CD4-positive, CD25-positive, alpha-beta regulatory T cell (primary cell): Measurements from ENCODE around the gene SMURF2. TPM values are rescaled to one million over a fixed set of nuclear protein-coding genes. Genes with fewer than 3 reads are reported as not detected.

Experiments
- ATAC-seq, 2 donors: fragments of 150-1000 bp; cut with Tn5 transposase; one replicate each; pipeline ENCODE4 v1.10.0; 2021; ENCODE audit warnings: low read depth in 2 of 2, moderate number of reproducible peaks in 2 of 2, moderate library complexity in 1 of 2
- DNase-seq, 3 donors: peaks; one replicate each; pipeline versions ENCODE4 v3.0.0 to v3.0.0-alpha.2; 2012 to 2022; ENCODE audit warnings: mixed read lengths in 1 of 3
- H3K27ac ChIP-seq: one replicate; pipeline ENCODE4 v1.7.0; 2013; ENCODE audit warnings: mild to moderate bottlenecking, low read length; ENCODE audit not compliant: insufficient read depth, poor library complexity, severe bottlenecking
- H3K27me3 ChIP-seq: one replicate; pipeline ENCODE4 v1.7.0; 2013; ENCODE audit warnings: low read length; ENCODE audit not compliant: control insufficient read depth, insufficient read depth
- H3K36me3 ChIP-seq: one replicate; pipeline ENCODE4 v1.7.0; 2013; ENCODE audit warnings: mild to moderate bottlenecking, low read length, moderate library complexity; ENCODE audit not compliant: control insufficient read depth, insufficient read depth
- H3K4me1 ChIP-seq: 2 replicates; pipeline ENCODE4 v1.7.0; 2013; ENCODE audit warnings: mild to moderate bottlenecking, low read length; ENCODE audit not compliant: insufficient read depth, control insufficient read depth, poor library complexity, severe bottlenecking
- H3K4me3 ChIP-seq: one replicate; pipeline ENCODE4 v1.7.0; 2013; ENCODE audit warnings: low read depth, mild to moderate bottlenecking, low read length, moderate library complexity
- H3K9me3 ChIP-seq, 2 experiments: 1 replicate in 1 of 2; 2 replicates in 1 of 2; pipeline ENCODE4 v1.7.0; 2013; ENCODE audit warnings: low read length in 2 of 2, mild to moderate bottlenecking in 1 of 2, moderate library complexity in 1 of 2; ENCODE audit not compliant: control insufficient read depth in 2 of 2
- H3K27ac Mint-ChIP-seq, 3 donors: one replicate each; pipeline ENCODE4 v1.8.0; 2020 to 2022; ENCODE audit warnings: mild to moderate bottlenecking in 3 of 3, mixed read lengths in 3 of 3, moderate library complexity in 2 of 3
- H3K27me3 Mint-ChIP-seq: one replicate; pipeline ENCODE4 v1.8.0; 2022; ENCODE audit warnings: mild to moderate bottlenecking, mixed read lengths
- H3K36me3 Mint-ChIP-seq: one replicate; pipeline ENCODE4 v1.8.0; 2020; ENCODE audit warnings: mixed read lengths
- H3K4me1 Mint-ChIP-seq, 4 donors: one replicate each; pipeline ENCODE4 v1.8.0; 2020 to 2022; ENCODE audit warnings: mixed read lengths in 4 of 4, mild to moderate bottlenecking in 1 of 4
- H3K4me3 Mint-ChIP-seq, 4 donors: one replicate each; pipeline ENCODE4 v1.8.0; 2020 to 2022; ENCODE audit warnings: mild to moderate bottlenecking in 4 of 4, mixed read lengths in 4 of 4, moderate library complexity in 3 of 4
- H3K9me3 Mint-ChIP-seq, 7 donors: one replicate each; pipeline ENCODE4 v1.8.0; 2020 to 2022; ENCODE audit warnings: mixed read lengths in 7 of 7, mild to moderate bottlenecking in 3 of 7, moderate library complexity in 2 of 7
- polyA plus RNA-seq, 4 donors: library from polyadenylated mRNA; unstranded; fragments of 300-500 nt; fragmentation: Illumina TruSeq; gene quantifications; one replicate each; pipeline ENCODE4 v1.2.3, GENCODE V29; 2021
- total RNA-seq: library from RNA; stranded (reverse); gene quantifications from one replicate; pipeline ENCODE4 v1.2.3, GENCODE V29; 2022

The SMURF2 gene
- total and polyA plus RNA-seq, 5 donors from 2014 or later, result 4.0 to 18.7 (median 4.7) TPM

- no peaks in the 10 kb centered on the region for H3K9me3 ChIP-seq
- no peak overlapping the region for H3K4me3 Mint-ChIP-seq
- no peaks in the 10 kb centered on the region for H3K9me3 Mint-ChIP-seq
- H3K4me3 ChIP-seq, result no peak overlapping the region
- peaks cover 13% of the 10 kb centered on the region for H3K4me1 ChIP-seq
- H3K27me3 Mint-ChIP-seq, result no peaks in the 10 kb centered on the region
- H3K4me1 Mint-ChIP-seq, result peaks cover 24 to 62% (median 44%) of the 10 kb centered on the region in 4 donors
- H3K27ac ChIP-seq, result no peak overlapping the region
- no peaks in the 10 kb centered on the region for H3K27me3 ChIP-seq
- H3K36me3 Mint-ChIP-seq, result peaks cover 13% of the 10 kb centered on the region
- no peaks in the 10 kb centered on the region for H3K36me3 ChIP-seq
- ATAC-seq, result no peak
- H3K27ac Mint-ChIP-seq, result no peak overlapping the region
- DNase-seq, result no peak
These were observed 35.3 kb downstream of the SMURF2 start for GRCh38 chr17:64626827-64627226.

DNA sequence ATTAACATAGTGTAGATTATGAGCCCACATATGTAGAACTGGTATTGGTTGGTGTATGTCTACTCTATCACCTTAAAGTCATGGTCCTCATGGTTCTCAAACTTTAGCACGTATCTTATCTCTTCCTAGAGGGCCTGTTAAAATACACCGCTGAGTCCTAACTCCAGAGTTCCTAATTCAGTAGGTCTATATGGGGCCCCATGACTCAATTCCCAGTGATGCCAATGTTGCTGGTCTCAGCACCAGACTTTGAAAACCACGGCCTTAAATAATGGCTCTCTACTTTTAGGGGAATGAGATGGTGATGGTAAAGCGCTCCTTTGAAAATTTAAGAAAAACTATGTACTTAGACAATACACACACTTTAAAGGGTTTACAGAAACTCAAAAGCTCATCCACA is 36.6 kb downstream of the SMURF2 start:
- H3K4me1 ChIP-seq, result peaks cover 12% of the 10 kb centered on the region
- Mint-ChIP-seq H3K27ac (no peak overlapping the region), H3K36me3 (peaks cover 13% of the 10 kb centered on the region), H3K27me3 (no peaks in the 10 kb centered on the region), H3K4me3 (no peak overlapping the region), H3K4me1 (peaks cover 19 to 51% (median 37%) of the 10 kb centered on the region in 4 donors), H3K9me3 (no peaks in the 10 kb centered on the region)
- no peak overlapping the region for H3K27ac ChIP-seq
- no peaks in the 10 kb centered on the region for H3K36me3 ChIP-seq
- no peak for ATAC-seq
- H3K9me3 ChIP-seq, result no peaks in the 10 kb centered on the region
- no peak overlapping the region for H3K4me3 ChIP-seq
- no peak for DNase-seq
- H3K27me3 ChIP-seq, result no peaks in the 10 kb centered on the region

DNA sequence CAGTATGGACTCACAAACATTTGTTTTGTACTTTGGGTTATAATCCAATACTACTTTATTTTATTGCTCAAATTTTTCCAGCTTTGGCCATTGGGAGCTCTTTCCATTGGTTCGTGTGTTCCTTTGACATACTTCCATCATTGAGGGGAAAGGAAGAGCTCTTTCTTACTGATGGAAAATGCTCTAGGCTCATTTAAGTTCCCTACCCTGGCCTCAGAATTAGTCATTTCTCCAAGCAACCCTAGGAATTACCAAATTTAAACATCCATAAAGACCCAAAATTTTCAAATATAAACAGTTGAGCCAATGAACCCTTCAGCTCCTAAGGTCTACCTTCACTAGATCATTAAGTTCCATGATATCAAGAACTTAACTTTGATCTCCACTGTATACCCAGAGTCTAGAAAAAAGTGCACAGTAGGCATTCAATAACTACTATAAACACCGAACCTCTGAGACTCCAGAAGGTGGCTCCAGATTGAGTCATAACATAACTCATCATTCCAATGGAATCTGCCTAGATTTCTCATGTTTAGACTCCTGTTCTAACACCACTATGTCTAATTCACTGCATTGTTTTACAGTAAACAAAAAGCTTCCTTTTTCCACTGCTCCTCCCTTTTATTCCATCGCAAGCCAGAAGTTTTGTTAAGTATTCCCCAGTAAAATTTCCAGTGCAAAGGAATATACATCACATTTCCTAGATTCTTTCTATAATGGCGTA is 39.0 kb downstream of the SMURF2 start:
- H3K9me3 ChIP-seq, result no peaks in the 10 kb centered on the region
- ATAC-seq (no peak), DNase-seq (no peak)
- no peak overlapping the region for H3K27ac Mint-ChIP-seq
- H3K4me1 Mint-ChIP-seq, result peaks cover 6 to 36% (median 25%) of the 10 kb centered on the region in 4 donors
- H3K27ac ChIP-seq, result no peak overlapping the region
- no peaks in the 10 kb centered on the region for H3K27me3 ChIP-seq
- no peak overlapping the region for H3K4me3 Mint-ChIP-seq
- H3K36me3 Mint-ChIP-seq, result peaks cover 13% of the 10 kb centered on the region
- no peaks in the 10 kb centered on the region for H3K27me3 Mint-ChIP-seq
- H3K4me3 ChIP-seq, result no peak overlapping the region
- peaks cover under 1% of the 10 kb centered on the region for H3K4me1 ChIP-seq
- no peaks in the 10 kb centered on the region for H3K36me3 ChIP-seq
- no peaks in the 10 kb centered on the region for H3K9me3 Mint-ChIP-seq

DNA sequence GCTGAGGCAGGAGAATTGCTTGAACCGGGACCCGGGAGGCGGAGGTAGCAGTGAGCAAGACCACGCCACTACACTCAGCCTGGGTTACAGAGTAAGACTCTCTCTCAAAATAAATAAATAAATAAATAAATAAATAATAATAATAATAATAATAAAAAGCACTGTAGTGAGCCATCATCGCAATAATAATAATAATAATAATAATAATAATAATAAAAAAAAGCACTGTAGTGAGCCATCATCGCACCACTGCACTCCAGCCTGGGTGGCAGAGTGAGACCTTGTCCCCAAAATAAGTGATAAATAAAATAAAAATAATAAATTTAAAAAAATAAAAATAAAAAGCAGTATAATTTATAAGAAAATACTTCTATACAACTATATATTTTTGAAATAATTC is 40.3 kb downstream of the SMURF2 start:
- no peak overlapping the region for H3K4me3 Mint-ChIP-seq
- DNase-seq, result no peak
- Histone ChIP-seq H3K9me3 (no peaks in the 10 kb centered on the region), H3K36me3 (no peaks in the 10 kb centered on the region), H3K27me3 (no peaks in the 10 kb centered on the region), H3K4me1 (no peaks in the 10 kb centered on the region), H3K27ac (no peak overlapping the region), H3K4me3 (no peak overlapping the region)
- H3K9me3 Mint-ChIP-seq, result no peaks in the 10 kb centered on the region
- H3K4me1 Mint-ChIP-seq, result peaks cover 10 to 30% (median 22%) of the 10 kb centered on the region in 4 donors
- ATAC-seq, result no peak
- H3K27me3 Mint-ChIP-seq, result no peaks in the 10 kb centered on the region
- peaks cover 13% of the 10 kb centered on the region for H3K36me3 Mint-ChIP-seq
- H3K27ac Mint-ChIP-seq, result no peak overlapping the region

DNA sequence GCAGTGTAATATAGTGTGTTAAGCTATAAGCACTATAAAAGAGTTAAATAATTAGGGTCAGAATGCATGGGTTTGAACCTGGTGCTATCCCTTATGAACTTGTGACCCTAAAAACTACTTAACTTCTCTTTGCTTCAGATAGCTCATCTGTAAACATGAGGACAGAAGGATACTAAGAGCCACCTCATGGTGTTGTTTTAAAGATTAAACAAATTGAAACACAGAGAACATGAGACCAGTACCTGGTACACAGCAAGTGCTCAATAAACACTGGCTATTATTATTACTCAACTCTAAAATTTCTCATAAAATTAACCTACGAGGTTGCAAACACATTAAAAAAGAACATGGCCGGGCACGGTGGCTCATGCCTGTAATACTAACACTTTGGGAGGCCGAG is 43.3 kb downstream of the SMURF2 start:
- H3K4me1 ChIP-seq, result no peaks in the 10 kb centered on the region
- peaks cover 15 to 36% (median 27%) of the 10 kb centered on the region in 4 donors for H3K4me1 Mint-ChIP-seq
- no peak overlapping the region for H3K4me3 Mint-ChIP-seq
- H3K27me3 Mint-ChIP-seq, result no peaks in the 10 kb centered on the region
- no peaks in the 10 kb centered on the region for H3K9me3 Mint-ChIP-seq
- H3K27ac Mint-ChIP-seq, result no peak overlapping the region
- ATAC-seq (no peak), DNase-seq (no peak)
- no peaks in the 10 kb centered on the region for H3K27me3 ChIP-seq
- H3K9me3 ChIP-seq, result no peaks in the 10 kb centered on the region
- no peaks in the 10 kb centered on the region for H3K36me3 ChIP-seq
- no peak overlapping the region for H3K27ac ChIP-seq
- no peak overlapping the region for H3K4me3 ChIP-seq
- peaks cover 5% of the 10 kb centered on the region for H3K36me3 Mint-ChIP-seq

- H3K9me3 Mint-ChIP-seq, result no peaks in the 10 kb centered on the region
- no peaks in the 10 kb centered on the region for H3K4me1 ChIP-seq
- DNase-seq, result no peak
- H3K27ac ChIP-seq, result no peak overlapping the region
- no peaks in the 10 kb centered on the region for H3K9me3 ChIP-seq
- H3K4me1 Mint-ChIP-seq, result peaks cover 9 to 36% (median 19%) of the 10 kb centered on the region in 4 donors
- no peaks in the 10 kb centered on the region for H3K27me3 ChIP-seq
- H3K36me3 Mint-ChIP-seq, result no peaks in the 10 kb centered on the region
- ATAC-seq, result no peak
- no peak overlapping the region for H3K4me3 Mint-ChIP-seq
- H3K27me3 Mint-ChIP-seq, result no peaks in the 10 kb centered on the region
- peak overlapping the region in 1 of 3 donors; percentile 20 for H3K27ac Mint-ChIP-seq
- no peaks in the 10 kb centered on the region for H3K36me3 ChIP-seq
- H3K4me3 ChIP-seq, result no peak overlapping the region
These were observed 44.9 kb downstream of the SMURF2 start for GRCh38 chr17:64617125-64617780.

GRCh38 chr17:64615028-64615677 is 47.0 kb downstream of the SMURF2 start:
- no peak for DNase-seq
- H3K9me3 Mint-ChIP-seq, result no peaks in the 10 kb centered on the region
- Histone ChIP-seq H3K4me3 (no peak overlapping the region), H3K27me3 (no peaks in the 10 kb centered on the region), H3K36me3 (no peaks in the 10 kb centered on the region), H3K9me3 (no peaks in the 10 kb centered on the region), H3K4me1 (no peaks in the 10 kb centered on the region), H3K27ac (no peak overlapping the region)
- ATAC-seq, result no peak
- H3K4me3 Mint-ChIP-seq, result no peak overlapping the region
- H3K27me3 Mint-ChIP-seq, result no peaks in the 10 kb centered on the region
- H3K36me3 Mint-ChIP-seq, result no peaks in the 10 kb centered on the region
- peaks cover 9 to 36% (median 19%) of the 10 kb centered on the region in 4 donors for H3K4me1 Mint-ChIP-seq
- peak overlapping the region in 1 of 3 donors; percentile 9 for H3K27ac Mint-ChIP-seq
